HEK293 (cell line): ENCODE measurements around the gene KRTAP12-4.
A peak's percentile ranks its signal among the peaks of the same experiment; 100 is the strongest.

Experiments
- CTCF ChIA-PET: fragments of 350-600 bp; formaldehyde crosslinking; extraction: SDS; loops from one replicate; lab custom pipeline; 2021; ENCODE audit warnings: antibody characterized with exemption; lab: Yijun Ruan, JAX
- POLR2A ChIA-PET: fragments of 300-600 bp; formaldehyde crosslinking; extraction: SDS; loops from one replicate; lab custom pipeline; 2020; ENCODE audit warnings: antibody characterized with exemption, inconsistent platforms; lab: Yijun Ruan, JAX
- H3K27ac ChIP-seq: fragments of 200-500 bp; sonication (Bioruptor generic); 2 replicates; pipeline ENCODE4 v1.5.1; 2014; ENCODE audit warnings: low read depth, low read length, control low read depth, inconsistent platforms; ENCODE audit errors: extremely low read depth
- H3K36me3 ChIP-seq, 2 experiments: fragments of 200-500 bp in 1 of 2; sonication (Bioruptor generic) in 1 of 2; 1 replicate in 1 of 2; 2 replicates in 1 of 2; pipeline ENCODE4 v1.5.1; 2014 to 2017; ENCODE audit warnings: inconsistent platforms in 2 of 2, low read length in 2 of 2; ENCODE audit not compliant: control insufficient read depth in 2 of 2, insufficient read depth in 1 of 2
- H3K4me1 ChIP-seq: fragments of 200-500 bp; sonication (Bioruptor generic); 2 replicates; pipeline ENCODE4 v1.5.1; 2014; ENCODE audit warnings: mild to moderate bottlenecking, low read length, inconsistent platforms; ENCODE audit not compliant: control insufficient read depth, insufficient read depth
- H3K4me3 ChIP-seq: 2 replicates; pipeline ENCODE4 v1.5.1; 2011; ENCODE audit warnings: low read depth, mild to moderate bottlenecking, control low read depth, low read length, moderate library complexity
- H3K9me3 ChIP-seq: fragments of 200-500 bp; sonication (Bioruptor generic); 2 replicates; pipeline ENCODE4 v1.5.1; 2014; ENCODE audit warnings: low read depth, low read length, inconsistent platforms; ENCODE audit not compliant: control insufficient read depth, insufficient read depth
- BCL6B ChIP-seq: fragments of 450-650 bp; formaldehyde crosslinking; IDR thresholded peaks from 2 replicates; pipeline ENCODE4 v1.5.1; 2017; ENCODE audit warnings: missing biosample characterization, missing genetic modification characterization
- KLF8 ChIP-seq: fragments of 450-650 bp; formaldehyde crosslinking; IDR thresholded peaks from 2 replicates; pipeline ENCODE4 v1.5.1; 2016; ENCODE audit warnings: missing biosample characterization, missing genetic modification characterization
- PBX3 ChIP-seq: sonication (generic); formaldehyde crosslinking; IDR thresholded peaks from 2 replicates; pipeline ENCODE4 v1.8.1; 2022; ENCODE audit warnings: mild to moderate bottlenecking, moderate library complexity, missing genetic modification reagents
- PRDM10 ChIP-seq: fragments of 450-650 bp; formaldehyde crosslinking; IDR thresholded peaks from 2 replicates; pipeline ENCODE4 v1.5.1; 2016; ENCODE audit warnings: missing biosample characterization, missing genetic modification characterization
- SALL2 ChIP-seq: fragments of 450-650 bp; formaldehyde crosslinking; IDR thresholded peaks from 2 replicates; pipeline ENCODE4 v1.5.0; 2017; ENCODE audit warnings: missing biosample characterization, mild to moderate bottlenecking, missing genetic modification characterization, borderline replicate concordance
- ZBTB10 ChIP-seq: fragments of 450-650 bp; formaldehyde crosslinking; IDR thresholded peaks from 2 replicates; pipeline ENCODE4 v1.5.1; 2016; ENCODE audit warnings: missing biosample characterization, missing genetic modification characterization
- ZBTB49 ChIP-seq: fragments of 450-650 bp; formaldehyde crosslinking; IDR thresholded peaks from 2 replicates; pipeline ENCODE4 v1.5.1; 2016; ENCODE audit warnings: missing biosample characterization, missing genetic modification characterization, low read depth
- ZNF140 ChIP-seq: fragments of 450-650 bp; formaldehyde crosslinking; IDR thresholded peaks from 2 replicates; pipeline ENCODE4 v1.5.1; 2016; ENCODE audit warnings: missing biosample characterization, missing genetic modification characterization
- ZNF155 ChIP-seq: fragments of 450-650 bp; formaldehyde crosslinking; IDR thresholded peaks from 2 replicates; pipeline ENCODE4 v1.5.1; 2016; ENCODE audit warnings: missing biosample characterization, missing genetic modification characterization
- ZNF26 ChIP-seq: fragments of 450-650 bp; formaldehyde crosslinking; IDR thresholded peaks from 2 replicates; pipeline ENCODE4 v1.5.1; 2016; ENCODE audit warnings: missing biosample characterization, missing genetic modification characterization
- ZNF266 ChIP-seq: fragments of 450-650 bp; formaldehyde crosslinking; IDR thresholded peaks from 2 replicates; pipeline ENCODE4 v1.5.1; 2016; ENCODE audit warnings: missing biosample characterization, missing genetic modification characterization, low read depth
- ZNF335 ChIP-seq: fragments of 450-650 bp; formaldehyde crosslinking; conservative IDR thresholded peaks from 2 replicates; pipeline ENCODE4 v1.5.1; 2016; ENCODE audit warnings: missing biosample characterization, missing genetic modification characterization
- ZNF366 ChIP-seq: fragments of 450-650 bp; formaldehyde crosslinking; conservative IDR thresholded peaks from 2 replicates; pipeline ENCODE4 v1.5.1; 2016; ENCODE audit warnings: missing biosample characterization, missing genetic modification characterization
- ZNF558 ChIP-seq: fragments of 450-650 bp; formaldehyde crosslinking; IDR thresholded peaks from 2 replicates; pipeline ENCODE4 v1.5.1; 2016; ENCODE audit warnings: missing biosample characterization, missing genetic modification characterization

Gene KRTAP12-4

GRCh38 chr21:44654576-44655175, at the start of gene KRTAP12-4:
KRTAP12-4 (minus strand) TSS chr21:44654659; CDS start chr21:44654614, 45 bp downstream.
- no peak within 1 kb of the TSS for H3K4me3 ChIP-seq
- H3K4me1 ChIP-seq, result no peaks in the 10 kb centered on the region
- H3K36me3 ChIP-seq, result no peaks in the 10 kb centered on the region
- no peaks in the 10 kb centered on the region for H3K9me3 ChIP-seq
- TF ChIP-seq ZNF366 (tag by site-specific recombination) (no peak), PRDM10 (no peak), ZNF558 (tag by site-specific recombination) (no peak), ZBTB10 (tag by site-specific recombination) (no peak), KLF8 (tag by site-specific recombination) (no peak), SALL2 (tag by site-specific recombination) (no peak), ZNF155 (tag by site-specific recombination) (no peak), ZBTB49 (tag by site-specific recombination) (no peak), ZNF266 (tag by site-specific recombination) (no peak), ZNF140 (no peak)
- CTCF ChIA-PET, result no interaction called here
- POLR2A ChIA-PET, result no interaction called here
- no peak within 1 kb of the TSS for H3K27ac ChIP-seq

- CTCF ChIA-PET, result interaction anchor here (0.6 kb wide), 1 partner anchor 8 kb away, joined by 3 read pairs; no protein-coding TSS in a partner anchor
- TF ChIP-seq PBX3 (CRISPR knock-in tag), result no peak
- 0 out of 2 replicates have a peak, but pooled peaks have one; percentile 10 for TF ChIP-seq PRDM10
- TF ChIP-seq BCL6B (tag by site-specific recombination), result no peak
- TF ChIP-seq ZNF335 (tag by site-specific recombination), result no peak
- no peak for TF ChIP-seq ZNF26 (tag by site-specific recombination)
Measured at GRCh38 chr21:44703731-44704635, 49.5 kb upstream of the KRTAP12-4 start.

More at GRCh38 chr21:44703731-44704635, 49.5 kb upstream of the KRTAP12-4 start:
- Histone ChIP-seq H3K4me1 (no peaks in the 10 kb centered on the region), H3K4me3 (no peak overlapping the region), H3K27ac (no peak overlapping the region), H3K9me3 (no peaks in the 10 kb centered on the region), H3K36me3 (no peaks in the 10 kb centered on the region)
- POLR2A ChIA-PET, result interaction anchor here (0.5 kb wide), 1 partner anchor 59 kb away, joined by 4 read pairs; no protein-coding TSS in a partner anchor
